Endodermal cell (in vitro differentiated cells): Measurements from ENCODE around the gene SEC16A. TPM values are rescaled to one million over a fixed set of nuclear protein-coding genes. Genes with fewer than 3 reads are reported as not detected.

Source experiments
- DNase-seq: peaks from one replicate; pipeline ENCODE4 v3.0.0-alpha.2; 2017
- H3K27ac ChIP-seq: 2 replicates; pipeline ENCODE4 v1.5.1; 2013; ENCODE audit warnings: mild to moderate bottlenecking, low read depth, low read length, moderate library complexity
- H3K27me3 ChIP-seq: 2 replicates; pipeline ENCODE4 v1.6.1; 2013; ENCODE audit warnings: mild to moderate bottlenecking, low read length, moderate library complexity; ENCODE audit not compliant: insufficient read depth, control insufficient read depth, poor library complexity, severe bottlenecking
- H3K36me3 ChIP-seq: 2 replicates; pipeline ENCODE4 v1.7.0; 2013; ENCODE audit warnings: mild to moderate bottlenecking, low read length, moderate library complexity; ENCODE audit not compliant: control insufficient read depth, insufficient read depth
- H3K4me1 ChIP-seq: one replicate; pipeline ENCODE4 v1.7.0; 2013; ENCODE audit warnings: low read length; ENCODE audit not compliant: control insufficient read depth, insufficient read depth
- H3K4me3 ChIP-seq: 2 replicates; pipeline ENCODE4 v1.5.1; 2013; ENCODE audit warnings: mild to moderate bottlenecking, low read length, moderate library complexity
- H3K9ac ChIP-seq: 2 replicates; pipeline ENCODE4 v1.6.1; 2013; ENCODE audit warnings: mild to moderate bottlenecking, low read length, moderate library complexity; ENCODE audit not compliant: poor library complexity, severe bottlenecking; ENCODE audit errors: extremely low read depth
- H3K9me3 ChIP-seq: 2 replicates; pipeline ENCODE4 v1.6.1; 2013; ENCODE audit warnings: mild to moderate bottlenecking, low read length, moderate library complexity; ENCODE audit not compliant: control insufficient read depth
- H3K27ac Mint-ChIP-seq: 2 replicates; pipeline ENCODE4 v1.8.0; 2020; ENCODE audit warnings: mixed read lengths
- H3K27me3 Mint-ChIP-seq: 2 replicates; pipeline ENCODE4 v1.8.0; 2021; ENCODE audit warnings: mild to moderate bottlenecking, mixed read lengths; ENCODE audit not compliant: insufficient read depth
- H3K36me3 Mint-ChIP-seq: 2 replicates; pipeline ENCODE4 v1.8.0; 2020; ENCODE audit warnings: low read depth, mixed read lengths
- H3K4me1 Mint-ChIP-seq: 2 replicates; pipeline ENCODE4 v1.8.0; 2020; ENCODE audit warnings: mixed read lengths
- H3K4me3 Mint-ChIP-seq: 2 replicates; pipeline ENCODE4 v1.8.0; 2020; ENCODE audit warnings: mild to moderate bottlenecking, moderate library complexity, mixed read lengths
- H3K9me3 Mint-ChIP-seq: 2 replicates; pipeline ENCODE4 v1.8.0; 2020; ENCODE audit warnings: mild to moderate bottlenecking, mixed read lengths
- WGBS, 2 experiments: methylation state at CpG; one replicate each; pipeline versions ENCODE4 v1.1.5 to v1.1.7; 2013; ENCODE audit warnings: missing lambda C conversion rate in 2 of 2, mixed read lengths in 1 of 2; ENCODE audit not compliant: insufficient coverage in 1 of 2, insufficient read length in 1 of 2; 5-methylcytosine and 5-hydroxymethylcytosine counted together
- total RNA-seq, 2 donors: library from RNA; stranded (reverse); fragmentation: NEBNext Ultra II Directional in 1 of 2; extraction: Animal tissue kit (Norgen Biotek cat#: 25700) in 1 of 2; gene quantifications; 2 replicates in 1 of 2; 3 replicates in 1 of 2; pipeline ENCODE4 v1.2.1, GENCODE V29; 2021
- TF ChIP-seq, protein P1 (sequence below): fragments of 200-600 bp; sonication (generic); conservative IDR thresholded peaks from 2 replicates; pipeline ENCODE4 v1.5.0; 2021; ENCODE audit warnings: antibody characterized with exemption, mild to moderate bottlenecking

Gene SEC16A
- total RNA-seq, 2 donors from 2014 or later, result 54.6 to 60.7 TPM

DNA sequence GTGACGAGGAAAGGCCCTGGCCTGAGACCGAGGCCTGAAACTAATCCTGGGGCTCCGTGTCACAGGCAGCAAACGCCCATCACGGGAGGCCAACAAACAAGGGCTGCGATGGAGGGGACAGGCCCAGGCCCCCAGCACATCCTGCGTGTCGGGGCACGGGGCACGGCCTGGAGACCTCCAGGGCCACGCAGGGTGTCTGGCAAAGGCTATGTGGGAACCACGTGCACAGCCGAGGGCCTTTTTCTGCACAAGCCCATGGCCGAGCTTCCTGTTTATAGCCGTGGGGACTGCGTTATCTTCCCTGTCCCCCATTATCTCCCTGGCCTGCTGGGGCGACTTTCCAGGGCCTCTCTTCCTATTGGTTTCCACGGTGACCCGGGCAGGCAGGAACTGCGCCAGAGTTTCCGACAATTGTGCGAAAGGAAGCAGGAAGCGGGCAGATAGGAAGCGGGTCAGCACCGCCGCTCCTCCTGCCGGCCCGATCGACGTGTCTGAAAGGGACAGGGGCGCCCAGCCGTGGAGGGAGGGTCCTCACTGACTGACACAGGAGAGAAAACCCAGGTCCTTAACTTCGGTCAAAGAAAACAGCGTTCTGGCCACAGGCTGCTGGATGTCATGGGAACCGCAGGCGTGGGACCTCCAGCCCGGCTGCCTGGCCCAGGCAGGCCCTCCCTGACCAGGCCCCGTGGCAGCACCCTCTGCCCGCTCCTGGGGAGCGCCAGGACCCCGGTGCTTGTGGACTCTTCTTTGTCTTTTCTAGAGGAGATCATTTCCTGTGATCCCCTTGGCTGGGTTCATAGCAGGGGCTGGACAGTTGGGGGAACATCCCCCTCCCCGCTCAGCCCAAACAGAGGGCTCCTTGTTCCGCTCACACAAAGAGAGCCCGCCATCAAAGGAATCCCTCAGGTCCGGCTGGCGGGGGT, 29.1 kb upstream of the SEC16A start:
- no peak overlapping the region for H3K27ac Mint-ChIP-seq
- H3K36me3 Mint-ChIP-seq, result peaks cover 5% of the 10 kb centered on the region
- Histone ChIP-seq H3K9me3 (no peaks in the 10 kb centered on the region), H3K27ac (peak overlapping the region; percentile 92), H3K27me3 (no peaks in the 10 kb centered on the region), H3K4me3 (no peak overlapping the region), H3K36me3 (peaks cover 4% of the 10 kb centered on the region), H3K9ac (no peak overlapping the region), H3K4me1 (no peaks in the 10 kb centered on the region)
- H3K9me3 Mint-ChIP-seq, result no peaks in the 10 kb centered on the region
- TF ChIP-seq, protein P1, sequence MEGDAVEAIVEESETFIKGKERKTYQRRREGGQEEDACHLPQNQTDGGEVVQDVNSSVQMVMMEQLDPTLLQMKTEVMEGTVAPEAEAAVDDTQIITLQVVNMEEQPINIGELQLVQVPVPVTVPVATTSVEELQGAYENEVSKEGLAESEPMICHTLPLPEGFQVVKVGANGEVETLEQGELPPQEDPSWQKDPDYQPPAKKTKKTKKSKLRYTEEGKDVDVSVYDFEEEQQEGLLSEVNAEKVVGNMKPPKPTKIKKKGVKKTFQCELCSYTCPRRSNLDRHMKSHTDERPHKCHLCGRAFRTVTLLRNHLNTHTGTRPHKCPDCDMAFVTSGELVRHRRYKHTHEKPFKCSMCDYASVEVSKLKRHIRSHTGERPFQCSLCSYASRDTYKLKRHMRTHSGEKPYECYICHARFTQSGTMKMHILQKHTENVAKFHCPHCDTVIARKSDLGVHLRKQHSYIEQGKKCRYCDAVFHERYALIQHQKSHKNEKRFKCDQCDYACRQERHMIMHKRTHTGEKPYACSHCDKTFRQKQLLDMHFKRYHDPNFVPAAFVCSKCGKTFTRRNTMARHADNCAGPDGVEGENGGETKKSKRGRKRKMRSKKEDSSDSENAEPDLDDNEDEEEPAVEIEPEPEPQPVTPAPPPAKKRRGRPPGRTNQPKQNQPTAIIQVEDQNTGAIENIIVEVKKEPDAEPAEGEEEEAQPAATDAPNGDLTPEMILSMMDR, result no peak
- no peaks in the 10 kb centered on the region for H3K4me1 Mint-ChIP-seq
- H3K27me3 Mint-ChIP-seq, result no peaks in the 10 kb centered on the region
- WGBS, 2 experiments, result 95% methylated on average over 41 to 46 of the region's 46 CpGs
- H3K4me3 Mint-ChIP-seq, result no peak overlapping the region
- no peak for DNase-seq

DNA sequence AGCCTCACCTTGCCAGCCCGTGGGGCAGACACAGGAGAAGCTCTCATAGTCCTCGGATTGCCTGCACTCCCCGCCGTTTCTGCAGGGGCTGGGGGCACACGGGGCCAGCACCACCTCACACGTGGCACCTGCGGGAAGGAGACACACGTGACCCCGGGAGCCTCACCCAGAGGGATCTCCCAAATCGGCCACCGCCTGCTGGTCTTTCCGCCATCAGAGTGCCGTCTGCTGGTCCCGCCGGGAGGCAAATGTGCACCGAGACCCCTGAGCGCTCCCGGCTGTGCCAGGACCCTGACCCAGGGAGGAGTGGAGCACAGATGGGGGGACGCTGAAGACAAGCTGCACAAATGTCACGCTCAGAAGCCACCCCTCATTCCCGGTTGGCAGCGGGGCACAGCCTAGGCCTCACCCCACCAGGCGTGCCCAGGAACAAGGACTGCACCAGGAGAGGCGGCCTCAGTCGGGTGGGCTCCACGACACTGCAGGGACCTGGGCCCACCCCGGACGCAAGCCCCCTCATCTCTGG, 28.4 kb upstream of the SEC16A start:
- WGBS, 2 experiments, result 92 to 93% methylated on average over 23 to 28 of the region's 28 CpGs
- no peaks in the 10 kb centered on the region for H3K9me3 ChIP-seq
- H3K27me3 Mint-ChIP-seq, result no peaks in the 10 kb centered on the region

GRCh38 chr9:136510561-136510960, 27.7 kb upstream of the SEC16A start:
- H3K4me3 ChIP-seq, result no peak overlapping the region
- no peak overlapping the region for H3K4me3 Mint-ChIP-seq
- H3K27ac Mint-ChIP-seq, result no peak overlapping the region
- TF ChIP-seq, protein P1, result no peak
- H3K4me1 ChIP-seq, result no peaks in the 10 kb centered on the region
- no peaks in the 10 kb centered on the region for H3K9me3 Mint-ChIP-seq
- no peak for DNase-seq
- WGBS, 2 experiments, result 93 to 94% methylated on average over 15 to 26 of the region's 26 CpGs
- no peaks in the 10 kb centered on the region for H3K4me1 Mint-ChIP-seq
- H3K27me3 Mint-ChIP-seq, result no peaks in the 10 kb centered on the region
- H3K27ac ChIP-seq, result no peak overlapping the region
- no peak overlapping the region for H3K9ac ChIP-seq
- H3K36me3 Mint-ChIP-seq, result peaks cover 9% of the 10 kb centered on the region
- no peaks in the 10 kb centered on the region for H3K27me3 ChIP-seq
- H3K36me3 ChIP-seq, result peaks cover 4% of the 10 kb centered on the region
- no peaks in the 10 kb centered on the region for H3K9me3 ChIP-seq

More for the DNA sequence above, 28.4 kb upstream of the SEC16A start:
- H3K9ac ChIP-seq, result no peak overlapping the region
- no peaks in the 10 kb centered on the region for H3K4me1 ChIP-seq
- H3K36me3 ChIP-seq, result peaks cover 4% of the 10 kb centered on the region
- H3K27me3 ChIP-seq, result no peaks in the 10 kb centered on the region
- peaks cover 5% of the 10 kb centered on the region for H3K36me3 Mint-ChIP-seq
- H3K27ac Mint-ChIP-seq, result no peak overlapping the region
- TF ChIP-seq, protein P1, result no peak
- H3K4me3 ChIP-seq, result no peak overlapping the region
- no peak overlapping the region for H3K27ac ChIP-seq
- no peaks in the 10 kb centered on the region for H3K9me3 Mint-ChIP-seq
- no peaks in the 10 kb centered on the region for H3K4me1 Mint-ChIP-seq
- no peak for DNase-seq
- H3K4me3 Mint-ChIP-seq, result no peak overlapping the region
